Common myeloid progenitor, CD34-positive (primary cell): ENCODE results near the gene TAAR5.
"Not testable (repeated sequence)": the region's sequence is repeated elsewhere in the genome, so short reads cannot be mapped to it uniquely, and the experiment has no call there.

Experiments
- CTCF ChIA-PET: fragments of 350-600 bp; sonication (Branson Sonifier 250); formaldehyde crosslinking; loops from one replicate; lab custom pipeline; 2021; ENCODE audit warnings: antibody characterized with exemption; lab: Charles Lee
- POLR2A ChIA-PET: fragments of 350-600 bp; sonication (Branson Sonifier 250); formaldehyde crosslinking; loops from one replicate; lab custom pipeline; 2021; ENCODE audit warnings: antibody characterized with exemption; lab: Charles Lee
- DNase-seq, 3 donors: peaks; one replicate each; pipeline versions ENCODE4 v3.0.0 to v3.0.0-alpha.2; 2013
- H3K27ac ChIP-seq, 2 experiments: 1 replicate in 1 of 2; 2 replicates in 1 of 2; pipeline ENCODE4 v1.7.0; 2013; ENCODE audit warnings: inconsistent platforms in 2 of 2, low read length in 2 of 2, mild to moderate bottlenecking in 2 of 2, low read depth in 1 of 2, moderate library complexity in 1 of 2; ENCODE audit not compliant: severe bottlenecking in 2 of 2, insufficient read depth in 1 of 2, poor library complexity in 1 of 2
- H3K27me3 ChIP-seq, 5 experiments: replicated peaks in 2 of 5; 1 replicate in 3 of 5; 2 replicates in 2 of 5; pipeline versions ENCODE4 v1.6.1 to v1.7.0; 2013; ENCODE audit warnings: low read length in 4 of 5, mild to moderate bottlenecking in 2 of 5, moderate library complexity in 2 of 5, inconsistent platforms in 1 of 5; ENCODE audit not compliant: insufficient read depth in 5 of 5, control insufficient read depth in 4 of 5
- H3K36me3 ChIP-seq, 4 experiments: 1 replicate in 2 of 4; 2 replicates in 2 of 4; pipeline versions ENCODE4 v1.6.1 to v1.7.0; 2013; ENCODE audit warnings: low read length in 3 of 4, control low read depth in 1 of 4, mild to moderate bottlenecking in 1 of 4; ENCODE audit not compliant: control insufficient read depth in 4 of 4, insufficient read depth in 4 of 4
- H3K4me1 ChIP-seq, 4 experiments: 1 replicate in 3 of 4; 2 replicates in 1 of 4; pipeline versions ENCODE4 v1.6.1 to v1.7.1; 2013; ENCODE audit warnings: low read length in 3 of 4, mild to moderate bottlenecking in 3 of 4, control low read depth in 1 of 4, inconsistent platforms in 1 of 4, moderate library complexity in 1 of 4; ENCODE audit not compliant: control insufficient read depth in 4 of 4, insufficient read depth in 4 of 4; ENCODE audit errors: control extremely low read depth in 1 of 4
- H3K4me3 ChIP-seq, 7 experiments: 1 replicate in 4 of 7; 2 replicates in 3 of 7; pipeline versions ENCODE4 v1.5.1 to v1.7.0; 2013; ENCODE audit warnings: mild to moderate bottlenecking in 7 of 7, low read length in 6 of 7, moderate library complexity in 6 of 7, inconsistent platforms in 2 of 7, low read depth in 2 of 7, control low read depth in 1 of 7; ENCODE audit not compliant: insufficient read depth in 4 of 7, control insufficient read depth in 1 of 7; ENCODE audit errors: extremely low read depth in 1 of 7
- H3K9me3 ChIP-seq, 5 experiments: 1 replicate in 4 of 5; 2 replicates in 1 of 5; pipeline versions ENCODE4 v1.6.1 to v1.7.1; 2013; ENCODE audit warnings: low read length in 4 of 5, mild to moderate bottlenecking in 2 of 5, inconsistent platforms in 1 of 5, low read depth in 1 of 5, moderate library complexity in 1 of 5; ENCODE audit not compliant: control insufficient read depth in 4 of 5, insufficient read depth in 2 of 5; ENCODE audit errors: control extremely low read depth in 1 of 5
- WGBS: methylation state at CpG from one replicate; pipeline ENCODE4 v1.1.5; 2013; ENCODE audit not compliant: insufficient coverage; 5-methylcytosine and 5-hydroxymethylcytosine counted together

TAAR5 gene

DNA sequence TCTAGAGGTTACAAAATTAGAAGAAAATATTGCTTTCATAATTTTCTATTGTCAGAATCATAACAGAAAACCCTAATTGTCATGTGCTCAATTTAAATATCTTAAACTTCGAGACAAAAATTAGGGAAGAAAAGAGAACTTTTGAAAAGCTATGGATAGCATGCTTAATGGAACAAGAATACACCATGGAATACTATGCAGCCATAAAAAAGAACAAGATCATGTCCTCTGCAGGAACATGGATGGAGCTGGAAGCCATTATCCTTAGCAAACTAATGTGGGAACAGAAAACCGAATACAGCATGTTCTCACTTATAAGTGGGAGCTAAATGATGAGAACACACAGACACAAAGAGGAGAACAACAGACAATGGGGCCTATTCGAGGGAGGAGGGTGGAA is 29.5 kb downstream of the TAAR5 start:
- CTCF ChIA-PET, H3K4me1 ChIP-seq, H3K27ac ChIP-seq, H3K9me3 ChIP-seq, H3K4me3 ChIP-seq, H3K27me3 ChIP-seq, H3K36me3 ChIP-seq, DNase-seq, POLR2A ChIA-PET: not testable (repeated sequence)
- whole genome bisulfite sequencing = 100% methylated on average over 1 of the region's 3 CpGs

DNA sequence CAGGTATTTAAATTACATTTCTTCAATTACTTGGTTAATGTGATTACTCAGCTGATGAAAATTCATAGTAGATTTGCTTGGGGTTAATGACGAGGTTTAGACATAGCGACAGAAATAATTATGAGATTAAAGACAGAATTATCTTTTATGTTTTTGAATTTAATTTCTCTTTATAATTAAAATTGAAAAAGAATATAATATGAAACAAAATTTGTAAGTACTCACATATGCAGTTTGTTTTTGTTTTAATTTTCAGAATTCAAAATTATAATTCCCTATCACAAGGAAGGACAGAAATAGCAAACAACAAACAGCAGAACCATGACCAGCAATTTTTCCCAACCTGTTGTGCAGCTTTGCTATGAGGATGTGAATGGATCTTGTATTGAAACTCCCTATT is 37.2 kb downstream of the TAAR5 start, which contains the start of gene TAAR8:
TSS of gene TAAR8 (plus strand) at position 301 of the 400 bp plus-strand sequence. CDS start at position 322, 21 bp downstream.
- H3K4me1 ChIP-seq = no peaks in the 10 kb centered on the region
- no peaks in the 10 kb centered on the region for H3K9me3 ChIP-seq
- no peak within 1 kb of the TSS for H3K4me3 ChIP-seq
- H3K27ac ChIP-seq = no peak within 1 kb of the TSS
- H3K27me3 ChIP-seq = no peaks in the 10 kb centered on the region
- WGBS = no CpG with 5 or more reads among the region's 2 CpGs
- POLR2A ChIA-PET = no interaction called here
- no peaks in the 10 kb centered on the region for H3K36me3 ChIP-seq
- no peak for DNase-seq
- CTCF ChIA-PET = interaction anchor here (0.6 to 2.0 kb wide), 2 partner anchors 9 to 1763 kb away, joined by 3 to 6 read pairs; no protein-coding TSS in a partner anchor

DNA sequence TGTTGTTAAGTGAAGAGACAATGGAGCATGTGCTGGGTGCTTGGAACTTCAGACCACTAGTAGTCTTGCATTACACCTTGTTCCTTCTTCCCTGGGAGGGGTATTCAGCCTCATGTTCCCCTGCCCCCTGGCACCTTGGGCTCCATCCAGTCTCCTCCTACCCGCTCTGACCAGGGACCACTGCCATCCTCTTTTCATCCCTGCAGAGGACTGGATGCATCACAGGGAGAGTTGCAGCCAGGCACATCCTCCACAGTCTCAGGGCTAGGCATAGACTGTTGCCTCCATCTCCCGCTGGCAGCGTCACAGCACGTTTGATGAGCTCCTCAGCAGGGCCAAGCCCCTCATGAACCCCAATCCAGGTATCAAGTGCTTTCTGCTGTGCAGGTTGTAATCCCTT is 38.3 kb downstream of the TAAR5 start:
- Histone ChIP-seq H3K4me1 (no peaks in the 10 kb centered on the region), H3K9me3 (no peaks in the 10 kb centered on the region), H3K4me3 (no peak overlapping the region), H3K36me3 (no peaks in the 10 kb centered on the region), H3K27ac (no peak overlapping the region), H3K27me3 (no peaks in the 10 kb centered on the region)
- ChIA-PET CTCF (interaction anchor here (0.9 kb wide), 2 partner anchors 27 to 82 kb away, joined by 3 to 4 read pairs; no protein-coding TSS in a partner anchor), POLR2A (no interaction called here)
- no peak for DNase-seq
- 100% methylated on average over 2 of the region's 4 CpGs for WGBS

DNA sequence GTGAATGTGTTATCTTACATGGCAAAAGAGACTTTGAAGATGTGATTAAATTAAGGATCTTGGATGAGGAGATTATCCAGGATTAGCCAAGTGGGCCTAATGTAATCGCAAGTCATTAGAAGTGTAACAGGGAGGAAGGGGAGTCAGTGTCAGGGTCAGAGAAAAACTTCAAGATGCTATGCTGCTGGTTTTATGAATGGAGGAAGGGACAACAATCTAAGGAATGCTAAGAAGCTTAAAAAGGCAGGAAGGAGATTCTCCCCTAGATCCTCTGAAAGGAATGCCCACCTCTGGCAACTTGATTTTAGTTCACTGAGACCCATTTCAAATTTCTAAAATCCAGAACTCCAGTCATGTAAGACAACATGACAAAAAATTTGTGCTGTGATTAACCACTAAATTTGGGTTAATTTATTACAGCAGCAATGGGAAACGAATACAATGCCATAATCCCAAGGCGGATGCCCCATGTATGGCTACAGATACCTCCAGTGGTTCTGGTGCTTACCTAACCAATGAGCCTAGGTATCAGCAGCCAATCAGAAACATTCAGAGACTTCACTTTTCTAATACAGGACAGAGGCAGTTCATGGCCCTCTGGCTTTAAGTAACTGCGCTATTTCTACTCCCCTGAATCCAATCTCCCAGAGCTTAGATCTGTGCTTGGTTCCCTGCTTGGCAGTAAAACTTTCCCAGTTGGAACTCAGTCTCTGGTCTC is 40.6 kb downstream of the TAAR5 start:
- no peak overlapping the region for H3K4me3 ChIP-seq
- H3K36me3 ChIP-seq = no peaks in the 10 kb centered on the region
- DNase-seq = no peak
- H3K9me3 ChIP-seq = no peaks in the 10 kb centered on the region
- no peak overlapping the region for H3K27ac ChIP-seq
- POLR2A ChIA-PET = no interaction called here
- H3K4me1 ChIP-seq = no peaks in the 10 kb centered on the region
- CTCF ChIA-PET = no interaction called here
- peaks cover 0 to 1% (median 0%) of the 10 kb centered on the region in 5 experiments for H3K27me3 ChIP-seq
- WGBS = 95% methylated on average over 4 of the region's 4 CpGs

DNA sequence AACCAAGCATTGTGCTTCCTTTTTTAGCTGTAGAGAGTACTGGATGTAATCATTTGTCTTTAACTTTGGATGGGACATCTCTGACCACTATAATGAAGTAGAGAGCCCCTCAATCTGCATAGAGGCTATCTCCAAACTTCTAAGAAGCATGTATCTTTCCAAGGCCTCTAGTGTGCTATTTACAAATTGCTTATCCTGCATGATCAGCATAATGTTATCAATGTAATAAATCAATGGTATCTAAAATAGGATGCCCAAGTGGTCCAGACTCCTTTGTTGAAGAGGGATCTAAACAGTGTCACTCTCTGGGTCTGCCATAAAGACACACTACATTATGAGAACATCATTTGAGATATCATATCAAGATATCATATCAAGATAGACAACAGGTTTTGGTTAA is 44.7 kb downstream of the TAAR5 start:
- Histone ChIP-seq H3K4me1 (no peaks in the 10 kb centered on the region), H3K9me3 (no peaks in the 10 kb centered on the region), H3K36me3 (no peaks in the 10 kb centered on the region), H3K4me3 (no peak overlapping the region), H3K27ac (no peak overlapping the region), H3K27me3 (peaks cover 0 to 2% (median 0%) of the 10 kb centered on the region in 5 experiments)
- CTCF ChIA-PET = interaction anchor here (1.0 kb wide), 1 partner anchor 9 kb away, joined by 3 read pairs; no protein-coding TSS in a partner anchor
- no peak for DNase-seq
- POLR2A ChIA-PET = no interaction called here
